Frontal cortex (tissue), 4 donors: ENCODE measurements around the gene PPP1R12B. TPM values are rescaled to one million over a fixed set of nuclear protein-coding genes. Genes with fewer than 3 reads are reported as not detected.

Experiments
- DNase-seq, 2 donors: peaks; one replicate each; pipeline ENCODE4 v3.0.0; 2012; ENCODE audit warnings: low spot score in 2 of 2
- FAIRE-seq: peaks from 2 replicates; lab custom pipeline; 2012; peaks lifted over from hg19 to GRCh38; lab: Jason Lieb, UNC
- total RNA-seq: library from RNA; depleted of rRNA; stranded (reverse); fragments of >200 nt; gene quantifications from one replicate; pipeline ENCODE4 v1.2.3, GENCODE V29; 2014
- donor health status: control.
- donor health status: control.
- donor health status: control.

The PPP1R12B gene
- total RNA-seq = 24.5 TPM

GRCh38 chr1:202348509-202349205 is at the start of gene PPP1R12B:
Gene PPP1R12B, plus strand, starts transcription at chr1:202348699. Its CDS starts 153 bp downstream, at chr1:202348852.
- peak; percentile 84 to 87 for DNase-seq
- FAIRE-seq = no peak

- DNase-seq = no peak
- FAIRE-seq = no peak
Measured at GRCh38 chr1:202302166-202302565, 46.3 kb upstream of the PPP1R12B start.

GRCh38 chr1:202304375-202304774 is 44.1 kb upstream of the PPP1R12B start:
- no peak for DNase-seq
- no peak for FAIRE-seq

GRCh38 chr1:202305168-202305567 is 43.3 kb upstream of the PPP1R12B start:
- no peak for FAIRE-seq

GRCh38 chr1:202306535-202307345 is 41.8 kb upstream of the PPP1R12B start:
- DNase-seq (no peak), FAIRE-seq (no peak)

More at GRCh38 chr1:202305168-202305567, 43.3 kb upstream of the PPP1R12B start:
- no peak for DNase-seq

GRCh38 chr1:202310071-202310725 is 38.3 kb upstream of the PPP1R12B start:
- FAIRE-seq = no peak

GRCh38 chr1:202310746-202311145 is 37.8 kb upstream of the PPP1R12B start:
- DNase-seq = no peak
- no peak for FAIRE-seq

More at GRCh38 chr1:202310071-202310725, 38.3 kb upstream of the PPP1R12B start:
- DNase-seq = no peak

- no peak for DNase-seq
- FAIRE-seq = no peak
Measured at GRCh38 chr1:202311875-202312635, 36.4 kb upstream of the PPP1R12B start.

- DNase-seq = peak; percentile 59 to 79
- FAIRE-seq = no peak
Measured at GRCh38 chr1:202315576-202316168, 32.8 kb upstream of the PPP1R12B start.

GRCh38 chr1:202316186-202316585 is 32.3 kb upstream of the PPP1R12B start:
- FAIRE-seq (no peak), DNase-seq (no peak)

GRCh38 chr1:202317941-202318925 is 30.3 kb upstream of the PPP1R12B start:
- FAIRE-seq = no peak
- no peak for DNase-seq

GRCh38 chr1:202319381-202320080 is 29.0 kb upstream of the PPP1R12B start:
- FAIRE-seq (no peak), DNase-seq (no peak)

- DNase-seq (no peak), FAIRE-seq (no peak)
Measured at GRCh38 chr1:202320081-202320405, 28.5 kb upstream of the PPP1R12B start.

- DNase-seq = no peak
- FAIRE-seq = no peak
Measured at GRCh38 chr1:202323731-202324130, 24.8 kb upstream of the PPP1R12B start.

- DNase-seq (no peak), FAIRE-seq (no peak)
Measured at GRCh38 chr1:202324646-202325045, 23.9 kb upstream of the PPP1R12B start.

- no peak for FAIRE-seq
- no peak for DNase-seq
Measured at GRCh38 chr1:202329891-202330290, 18.6 kb upstream of the PPP1R12B start.

GRCh38 chr1:202333861-202334260 is 14.6 kb upstream of the PPP1R12B start:
- DNase-seq (no peak), FAIRE-seq (no peak)
